ENCODE results near the gene NUP214. TPM values are rescaled to one million over a fixed set of nuclear protein-coding genes. Genes with fewer than 3 reads are reported as not detected.

NUP214 gene
- total RNA-seq, 2 experiments from 2014 or later, result 19.7 to 69.6 TPM

GRCh38 chr9:131097126-131097947 lies 28.0 kb upstream of the NUP214 start:
- Histone ChIP-seq H3K27ac (ENCODE audit: low read depth, low read length, poor library complexity, severe bottlenecking) (no peak overlapping the region), H3K9me3 (ENCODE audit: low read length) (no peaks in the 10 kb centered on the region), H3K4me2 (ENCODE audit: low read length) (no peak overlapping the region), H3K4me1 (ENCODE audit: insufficient read depth, low read length, poor library complexity, severe bottlenecking) (no peaks in the 10 kb centered on the region), H3K36me3 (ENCODE audit: insufficient read depth, low read length) (no peaks in the 10 kb centered on the region), H3K9me2 (ENCODE audit: insufficient read depth, low read length) (no peaks in the 10 kb centered on the region), H3K79me2 (ENCODE audit: insufficient read depth, low read depth, low read length) (no peaks in the 10 kb centered on the region), H3K4me3 (ENCODE audit: low read depth, low read length, poor library complexity, severe bottlenecking) (no peak overlapping the region), H2AFZ (ENCODE audit: low read length) (no peak overlapping the region), H4K20me1 (ENCODE audit: insufficient read depth, low read length) (no peaks in the 10 kb centered on the region)
- no peak for TF ChIP-seq CTCF (conservative IDR thresholded peaks at IDR 0.05; ENCODE audit: low read length)
- no peak for TF ChIP-seq EZH2phosphoT487 (IDR thresholded peaks at IDR 0.05; ENCODE audit: borderline replicate concordance, low read depth, low read length)
- DNase-seq (ENCODE audit: low spot score), result no peak
- no TSS peak for BruUV-seq (replicated peaks)
- intact Hi-C loops (cut with micrococcal nuclease; ENCODE audit: unreplicated experiment), result no loop called here
- CTCF ChIA-PET (ENCODE audit: unreplicated experiment), result interaction anchor here (0.6 kb wide), 1 partner anchor 219 kb away, joined by 3 read pairs; no protein-coding TSS in a partner anchor
- POLR2A ChIA-PET, result no interaction called here

DNA sequence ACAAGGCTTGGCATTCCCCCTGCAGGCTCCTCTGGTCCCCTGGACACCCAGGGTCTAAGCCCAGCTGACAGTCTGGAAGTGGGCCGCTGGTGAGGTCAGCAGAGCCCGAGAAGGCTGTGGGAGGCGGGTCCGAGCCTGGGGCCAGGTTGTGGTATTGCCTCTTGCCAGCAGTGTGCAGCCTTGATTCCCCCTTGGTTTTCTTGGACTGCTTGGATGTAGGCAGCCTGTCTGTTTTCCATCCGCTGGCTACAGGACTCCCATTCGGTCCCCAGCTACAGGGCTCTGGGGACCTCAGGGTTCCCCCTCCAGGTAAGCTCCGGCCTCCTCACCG lies 27.5 kb upstream of the NUP214 start:
- POLR2A ChIA-PET, result no interaction called here
- TF ChIP-seq EZH2phosphoT487 (IDR thresholded peaks at IDR 0.05; ENCODE audit: borderline replicate concordance, low read depth, low read length), result no peak
- no peak for TF ChIP-seq CTCF (conservative IDR thresholded peaks at IDR 0.05; ENCODE audit: low read length)
- H3K4me3 ChIP-seq (ENCODE audit: low read depth, low read length, poor library complexity, severe bottlenecking), result no peak overlapping the region
- H3K4me2 ChIP-seq (ENCODE audit: low read length), result no peak overlapping the region
- no peaks in the 10 kb centered on the region for H3K79me2 ChIP-seq (ENCODE audit: insufficient read depth, low read depth, low read length)
- no peak overlapping the region for H2AFZ ChIP-seq (ENCODE audit: low read length)
- H3K9me3 ChIP-seq (ENCODE audit: low read length), result no peaks in the 10 kb centered on the region
- no peaks in the 10 kb centered on the region for H3K4me1 ChIP-seq (ENCODE audit: insufficient read depth, low read length, poor library complexity, severe bottlenecking)
- no TSS peak for BruUV-seq (replicated peaks)
- no peaks in the 10 kb centered on the region for H3K36me3 ChIP-seq (ENCODE audit: insufficient read depth, low read length)
- H3K27ac ChIP-seq (ENCODE audit: low read depth, low read length, poor library complexity, severe bottlenecking), result no peak overlapping the region
- no peak for DNase-seq (ENCODE audit: low spot score)
- no peaks in the 10 kb centered on the region for H4K20me1 ChIP-seq (ENCODE audit: insufficient read depth, low read length)
- no peaks in the 10 kb centered on the region for H3K9me2 ChIP-seq (ENCODE audit: insufficient read depth, low read length)
- CTCF ChIA-PET (ENCODE audit: unreplicated experiment), result no interaction called here
- intact Hi-C loops (cut with micrococcal nuclease; ENCODE audit: unreplicated experiment), result no loop called here

Data from OCI-LY7 (cell line).